Lung microvascular endothelial cell (primary cell): ENCODE results near the gene ANGPTL2. TPM values are rescaled to one million over a fixed set of nuclear protein-coding genes. Genes with fewer than 3 reads are reported as not detected.

ENCODE experiments used
- DNase-seq, 2 donors: peaks; one replicate each; pipeline versions ENCODE4 v3.0.0 to v3.0.0-alpha.2; 2010; ENCODE audit warnings: low read depth in 2 of 2
- total RNA-seq: library from RNA; depleted of rRNA; stranded (reverse); fragments of >200 nt; gene quantifications from 2 replicates; pipeline ENCODE4 v1.2.1, GENCODE V29; 2014

Gene ANGPTL2
- total RNA-seq, 1 donor from 2014 or later = 5.8 TPM

DNA sequence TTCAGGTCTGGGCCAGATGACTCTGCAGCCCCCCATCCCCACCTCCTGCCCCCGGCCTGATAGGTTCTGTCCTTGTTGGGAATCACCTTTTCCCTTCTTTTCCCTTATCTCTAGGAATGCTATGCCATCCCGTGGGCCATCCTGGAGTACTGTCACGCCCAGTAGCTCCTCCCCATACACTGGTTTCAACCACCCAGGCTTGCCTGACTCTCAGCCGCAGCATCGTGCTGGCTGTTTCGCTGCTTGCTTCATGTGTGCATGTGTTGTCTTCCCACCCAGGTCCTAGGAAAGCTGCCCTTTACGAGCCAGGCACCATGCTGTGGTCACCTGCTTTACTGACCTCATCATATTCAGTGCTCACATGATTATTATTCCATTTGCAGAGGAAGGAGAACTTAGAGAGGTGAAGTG, 71.8 kb downstream of the ANGPTL2 start:
- DNase-seq = peak in 1 of 2 donors; percentile 55

DNA sequence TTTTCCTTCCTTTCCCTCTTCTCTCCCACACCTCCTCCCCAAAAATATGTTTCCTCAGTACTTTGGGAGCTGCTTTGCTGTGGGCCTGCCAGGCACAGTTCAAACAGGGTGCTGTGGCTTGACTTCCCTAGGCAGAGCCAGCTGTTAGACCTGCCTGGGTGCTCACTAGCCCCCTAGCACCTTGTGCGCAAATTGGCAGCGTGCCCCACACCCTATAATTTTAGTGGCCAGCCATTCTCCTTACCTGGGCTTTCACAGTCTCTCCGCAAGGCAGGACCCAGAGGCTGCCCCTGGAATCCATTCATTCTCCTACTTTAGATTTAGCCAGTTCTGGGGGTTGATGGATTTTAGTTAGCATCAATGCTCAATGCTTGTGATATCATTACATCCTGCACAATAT, 72.3 kb downstream of the ANGPTL2 start:
- DNase-seq = no peak

DNA sequence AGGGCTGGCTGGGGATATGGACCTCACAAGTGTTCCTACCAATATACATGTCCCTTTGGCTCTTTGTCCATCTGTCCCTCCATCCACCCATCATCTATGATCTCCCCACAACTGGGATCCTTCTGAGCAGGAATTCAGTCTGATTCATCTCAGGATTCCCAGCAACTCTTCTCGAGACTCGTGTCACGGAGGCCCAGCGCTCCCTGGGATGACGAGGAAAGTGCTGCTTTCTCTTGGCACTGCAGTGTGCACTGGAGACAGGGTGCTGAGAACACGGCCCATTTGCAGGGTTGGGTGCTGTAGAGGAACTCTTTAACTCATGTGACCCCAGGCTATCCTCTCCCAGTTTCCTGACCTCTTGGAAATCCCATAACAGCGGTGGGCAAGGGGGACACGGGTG, 72.9 kb downstream of the ANGPTL2 start:
- DNase-seq = peak; percentile 18 to 79

DNA sequence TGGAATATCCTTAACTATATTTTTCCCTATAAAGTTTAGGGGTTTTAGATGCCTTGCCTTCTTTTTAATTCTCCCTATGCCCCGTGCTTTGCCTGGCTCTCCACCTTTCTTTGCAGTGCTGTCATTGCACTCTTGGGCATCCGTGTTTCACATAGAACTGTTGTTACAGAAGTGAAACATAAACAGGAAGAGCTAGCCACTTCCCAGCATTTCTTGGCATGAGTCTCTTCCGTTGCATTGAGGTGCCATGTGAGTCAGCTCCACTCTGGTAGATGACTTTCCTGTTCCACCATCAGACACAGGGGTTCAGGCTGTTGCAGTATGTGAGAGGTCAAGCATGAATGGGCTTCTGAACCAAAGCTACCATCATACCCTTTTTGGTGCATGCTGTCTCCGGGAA, 73.4 kb downstream of the ANGPTL2 start:
- DNase-seq = peak; percentile 99

DNA sequence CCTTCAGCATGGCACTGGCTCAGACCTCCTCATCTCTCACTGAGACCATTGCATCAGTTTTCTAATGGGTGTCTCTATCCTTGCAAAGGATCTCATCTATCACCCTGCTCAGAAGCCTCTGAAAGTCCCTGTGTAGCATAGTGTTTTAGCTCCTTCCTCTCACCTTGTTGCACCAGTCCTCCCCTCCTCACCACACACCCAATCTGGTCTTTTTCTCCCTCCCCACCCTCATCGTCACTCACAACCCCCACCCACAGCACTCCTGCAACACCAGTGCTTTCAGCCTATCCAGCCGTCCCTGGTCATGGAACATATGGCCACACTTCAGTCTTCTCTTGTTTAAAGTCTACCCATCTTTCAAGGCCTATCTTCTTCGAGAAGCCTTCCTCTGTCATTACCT, 74.5 kb downstream of the ANGPTL2 start:
- DNase-seq = no peak

GRCh38 chr9:127045148-127045547, 77.3 kb downstream of the ANGPTL2 start:
- no peak for DNase-seq

DNA sequence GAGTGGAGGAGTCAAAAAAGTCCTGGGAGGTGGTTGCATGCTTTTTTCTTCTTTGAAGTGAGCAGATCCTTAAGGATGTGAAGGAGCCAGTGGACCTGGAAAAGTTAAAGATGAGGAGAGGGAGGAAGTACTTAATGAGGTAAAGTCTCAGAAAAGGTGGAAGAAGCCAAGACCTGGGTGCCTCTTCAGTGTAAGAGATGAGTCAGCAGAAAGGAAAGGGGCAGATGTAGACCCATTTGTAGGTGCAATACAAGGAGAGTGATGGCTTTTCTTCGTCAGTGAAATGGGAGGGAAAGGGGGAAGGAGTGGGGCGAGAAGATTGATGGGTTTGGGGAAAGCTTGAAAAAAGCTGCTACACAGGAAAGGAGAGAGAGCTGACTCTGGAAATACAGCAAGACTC, 82.9 kb downstream of the ANGPTL2 start:
- DNase-seq = no peak

GRCh38 chr9:127038531-127038930, 83.9 kb downstream of the ANGPTL2 start:
- no peak for DNase-seq

Other genes with a start within 250 kb of the ANGPTL2 start
- 2.0 and 2.4 TPM in 2 replicates for gene RALGPS1, start 207.9 kb downstream of the ANGPTL2 start, total RNA-seq
- 2.4 and 2.6 TPM in 2 replicates for gene GARNL3, start 142.1 kb upstream of the ANGPTL2 start, total RNA-seq